ENCODE results near the gene PET117.

DNA sequence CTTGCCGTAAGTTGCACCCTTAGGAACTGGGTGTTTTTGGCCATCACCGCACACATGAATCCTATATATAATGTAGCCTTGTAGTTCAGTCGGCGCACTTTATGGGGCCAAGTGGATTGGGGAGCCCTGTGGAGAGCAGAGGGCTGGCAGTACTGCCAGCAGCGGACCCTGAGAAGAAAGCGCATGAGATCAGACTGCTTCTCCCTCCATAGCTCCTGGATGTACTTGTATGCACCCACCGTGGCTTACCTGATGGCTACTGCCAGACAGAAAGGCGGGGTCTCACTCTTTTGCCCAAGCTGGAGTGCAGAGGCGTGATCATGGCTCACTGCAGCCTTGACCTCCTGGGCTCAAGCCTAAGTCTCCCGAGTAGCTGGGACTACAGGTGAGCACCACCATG lies 47.2 kb upstream of the PET117 start:
- no peak for TF ChIP-seq CSRNP3 (CRISPR knock-in tag; IDR thresholded peaks at IDR 0.05)
- TF ChIP-seq OSR1 (CRISPR knock-in tag; IDR thresholded peaks at IDR 0.05), result no peak
- TF ChIP-seq ARNTL (CRISPR knock-in tag; IDR thresholded peaks at IDR 0.05; ENCODE audit: borderline replicate concordance, low read depth), result no peak
- TF ChIP-seq ESRRG (CRISPR knock-in tag; IDR thresholded peaks at IDR 0.05), result no peak
- no peak for TF ChIP-seq ZFP30 (CRISPR knock-in tag; IDR thresholded peaks at IDR 0.05)
- TF ChIP-seq, protein P1, sequence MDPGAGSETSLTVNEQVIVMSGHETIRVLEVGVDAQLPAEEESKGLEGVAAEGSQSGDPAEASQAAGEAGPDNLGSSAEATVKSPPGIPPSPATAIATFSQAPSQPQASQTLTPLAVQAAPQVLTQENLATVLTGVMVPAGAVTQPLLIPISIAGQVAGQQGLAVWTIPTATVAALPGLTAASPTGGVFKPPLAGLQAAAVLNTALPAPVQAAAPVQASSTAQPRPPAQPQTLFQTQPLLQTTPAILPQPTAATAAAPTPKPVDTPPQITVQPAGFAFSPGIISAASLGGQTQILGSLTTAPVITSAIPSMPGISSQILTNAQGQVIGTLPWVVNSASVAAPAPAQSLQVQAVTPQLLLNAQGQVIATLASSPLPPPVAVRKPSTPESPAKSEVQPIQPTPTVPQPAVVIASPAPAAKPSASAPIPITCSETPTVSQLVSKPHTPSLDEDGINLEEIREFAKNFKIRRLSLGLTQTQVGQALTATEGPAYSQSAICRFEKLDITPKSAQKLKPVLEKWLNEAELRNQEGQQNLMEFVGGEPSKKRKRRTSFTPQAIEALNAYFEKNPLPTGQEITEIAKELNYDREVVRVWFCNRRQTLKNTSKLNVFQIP (CRISPR knock-in tag; IDR thresholded peaks at IDR 0.05; ENCODE audit: borderline replicate concordance, low read depth), result no peak
- TF ChIP-seq CREB5 (CRISPR knock-in tag; IDR thresholded peaks at IDR 0.05; ENCODE audit: low read depth), result no peak
- TF ChIP-seq PATZ1 (CRISPR knock-in tag; IDR thresholded peaks at IDR 0.05; ENCODE audit: borderline replicate concordance), result no peak
- TF ChIP-seq ZNF565 (CRISPR knock-in tag; conservative IDR thresholded peaks at IDR 0.05; ENCODE audit: low read depth), result no peak
- no peak for TF ChIP-seq RARB (CRISPR knock-in tag; IDR thresholded peaks at IDR 0.05)
- TF ChIP-seq ZNF70 (CRISPR knock-in tag; IDR thresholded peaks at IDR 0.05), result no peak
- TF ChIP-seq ZFP3 (CRISPR knock-in tag; IDR thresholded peaks at IDR 0.05), result no peak
- no peak for TF ChIP-seq TSHZ2 (CRISPR knock-in tag; IDR thresholded peaks at IDR 0.05)
- no peak for TF ChIP-seq CSDC2 (CRISPR knock-in tag; IDR thresholded peaks at IDR 0.05)
